COLO829 (cell line): ENCODE measurements around the gene SCIMP.
"Not testable (repeated sequence)": the region's sequence is repeated elsewhere in the genome, so short reads cannot be mapped to it uniquely, and the experiment has no call there.

Experiments
- DNase-seq: peaks from one replicate; pipeline ENCODE4 v3.0.0; 2012; ENCODE audit warnings: low spot score

The SCIMP gene

DNA sequence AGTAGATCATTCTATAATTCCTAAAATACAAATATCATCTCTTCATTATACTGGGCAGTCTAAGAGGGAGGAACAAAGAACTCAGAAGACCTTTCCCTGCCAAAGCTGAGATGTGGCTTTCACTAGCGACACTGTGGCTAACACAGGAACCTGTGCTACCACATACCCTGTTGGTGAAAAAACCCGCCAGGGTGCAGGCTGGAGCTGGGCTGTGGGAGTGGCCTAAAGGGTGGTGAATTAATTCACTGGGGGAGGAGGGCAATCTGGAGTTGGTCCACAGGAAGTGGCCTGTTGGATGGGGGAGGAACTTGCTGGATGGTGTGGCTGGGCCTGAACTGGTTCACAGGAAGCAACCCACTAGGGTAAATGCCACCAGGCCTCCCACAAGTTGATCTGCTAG is 50.4 kb downstream of the SCIMP start:
- DNase-seq: no peak

DNA sequence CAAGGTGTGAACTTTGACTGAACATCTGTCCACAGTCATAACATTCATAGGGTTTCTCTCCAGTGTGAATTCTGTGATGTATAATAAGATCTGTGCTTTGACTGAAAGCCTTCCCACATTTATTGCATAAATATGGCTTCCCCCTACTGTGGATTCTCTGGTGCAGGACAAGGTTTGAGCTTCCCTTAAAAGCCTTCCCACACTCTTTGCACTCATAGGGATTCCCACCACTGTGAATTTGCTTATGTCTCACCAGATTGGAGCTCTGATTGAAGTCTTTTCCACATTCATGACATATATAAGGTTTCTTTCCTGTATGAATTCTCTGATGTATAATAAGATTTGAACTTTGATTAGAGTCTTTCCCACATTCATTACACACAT is 51.3 kb downstream of the SCIMP start:
- no peak for DNase-seq

DNA sequence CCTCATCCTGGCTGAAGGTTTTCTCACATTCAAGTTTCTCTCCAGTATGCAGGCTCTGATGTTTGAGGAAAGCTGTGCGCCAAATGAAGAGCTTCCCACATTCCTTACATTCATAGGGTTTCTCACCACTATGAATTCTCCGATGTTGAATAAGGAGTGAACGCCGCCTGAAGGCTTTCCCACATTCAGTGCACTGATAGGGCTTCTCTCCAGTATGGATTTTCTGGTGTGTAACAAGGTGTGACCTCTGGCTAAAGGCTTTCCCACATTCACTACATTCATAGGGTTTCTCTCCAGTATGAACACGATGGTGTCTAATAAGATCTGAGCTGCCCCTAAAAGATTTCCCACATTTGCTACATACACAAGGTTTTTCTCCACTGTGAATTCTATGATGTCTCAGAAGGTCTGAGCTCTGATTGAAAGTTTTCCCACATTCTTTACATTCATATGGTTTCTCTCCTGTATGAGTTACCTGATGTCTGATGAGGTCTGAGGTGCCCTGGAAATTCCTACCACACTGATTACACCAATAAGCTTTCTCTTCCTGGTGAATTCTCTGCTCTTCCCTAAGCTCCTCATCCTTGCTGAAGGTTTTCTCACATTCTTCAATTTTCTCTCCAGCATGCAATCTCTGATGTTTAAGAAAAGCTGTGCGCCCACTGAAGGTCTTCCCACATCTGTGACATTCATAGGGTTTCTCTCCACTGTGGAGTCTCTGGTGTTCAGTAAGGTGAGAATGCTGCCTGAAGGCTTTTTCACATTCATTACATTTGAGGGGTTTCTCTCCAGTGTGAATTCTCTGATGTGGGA is 51.9 kb downstream of the SCIMP start:
- DNase-seq: no peak

DNA sequence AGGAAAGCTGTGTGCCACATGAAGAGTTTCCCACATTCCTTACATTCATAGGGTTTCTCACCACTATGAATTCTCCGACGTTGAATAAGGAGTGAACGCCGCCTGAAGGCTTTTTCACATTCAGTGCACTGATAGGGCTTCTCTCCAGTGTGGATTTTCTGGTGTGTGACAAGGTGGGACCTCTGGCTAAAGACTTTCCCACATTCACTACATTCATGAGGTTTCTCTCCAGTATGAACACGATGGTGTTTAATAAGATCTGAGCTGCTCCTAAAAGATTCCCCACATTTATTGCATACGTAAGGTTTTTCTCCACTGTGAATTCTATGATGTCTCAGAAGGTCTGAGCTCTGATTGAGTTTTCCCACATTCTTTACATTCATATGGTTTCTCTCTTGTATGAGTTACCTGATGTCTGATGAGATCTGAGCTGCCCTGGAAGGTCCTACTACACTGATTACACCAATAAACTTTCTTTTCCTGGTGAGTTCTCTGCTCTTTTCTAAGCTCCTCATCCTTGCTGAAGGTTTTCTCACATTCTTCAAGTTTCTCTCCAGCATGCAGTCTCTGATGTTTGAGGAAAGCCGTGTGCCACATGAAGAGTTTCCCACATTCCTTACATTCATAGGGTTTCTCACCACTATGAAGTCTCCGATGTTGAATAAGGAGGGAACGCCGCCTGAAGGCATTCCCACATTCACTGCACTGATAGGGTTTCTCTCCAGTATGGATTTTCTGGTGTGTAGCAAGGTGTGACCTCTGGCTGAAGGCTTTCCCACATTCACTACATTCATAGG is 53.0 kb downstream of the SCIMP start:
- no peak for DNase-seq

DNA sequence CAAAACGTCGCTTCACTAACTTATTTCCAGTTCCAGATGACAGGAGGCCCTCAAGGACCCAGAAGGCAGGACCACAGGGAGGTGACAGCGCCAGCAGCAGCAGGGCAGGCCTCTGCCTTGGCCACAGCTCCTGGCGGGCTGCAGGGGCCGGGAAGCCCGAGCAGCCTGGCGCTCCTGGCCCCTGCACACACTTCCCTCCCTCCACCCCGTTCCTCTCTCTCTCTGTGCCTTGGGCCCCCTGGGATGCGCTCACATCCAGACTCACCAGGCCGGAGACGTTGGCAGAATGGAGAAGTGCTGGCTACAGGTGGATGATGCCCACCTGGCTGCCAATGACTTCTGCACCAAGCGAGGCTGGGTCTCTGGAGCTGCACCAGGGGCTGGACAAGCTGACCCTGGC is 55.7 kb downstream of the SCIMP start:
- no peak for DNase-seq

DNA sequence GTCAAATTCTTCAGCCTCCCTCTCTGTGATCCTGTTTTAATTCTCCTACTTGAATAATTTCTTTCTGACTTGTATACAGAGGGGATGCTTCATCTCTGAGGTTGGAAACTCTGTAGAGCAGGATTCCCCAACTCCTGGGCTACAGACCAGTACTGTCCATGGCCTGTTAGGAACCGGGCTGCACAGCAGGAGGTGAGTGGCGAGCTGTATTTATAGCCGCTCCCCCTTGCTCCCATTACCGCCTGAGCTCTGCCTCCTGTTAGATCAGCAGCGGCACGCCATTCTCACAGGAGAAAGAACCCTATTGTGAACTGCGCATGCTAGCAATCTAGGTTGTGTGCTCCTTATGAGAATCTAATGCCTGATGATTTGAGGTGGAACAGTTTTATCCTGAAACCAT is 59.6 kb downstream of the SCIMP start:
- DNase-seq: not testable (repeated sequence)

DNA sequence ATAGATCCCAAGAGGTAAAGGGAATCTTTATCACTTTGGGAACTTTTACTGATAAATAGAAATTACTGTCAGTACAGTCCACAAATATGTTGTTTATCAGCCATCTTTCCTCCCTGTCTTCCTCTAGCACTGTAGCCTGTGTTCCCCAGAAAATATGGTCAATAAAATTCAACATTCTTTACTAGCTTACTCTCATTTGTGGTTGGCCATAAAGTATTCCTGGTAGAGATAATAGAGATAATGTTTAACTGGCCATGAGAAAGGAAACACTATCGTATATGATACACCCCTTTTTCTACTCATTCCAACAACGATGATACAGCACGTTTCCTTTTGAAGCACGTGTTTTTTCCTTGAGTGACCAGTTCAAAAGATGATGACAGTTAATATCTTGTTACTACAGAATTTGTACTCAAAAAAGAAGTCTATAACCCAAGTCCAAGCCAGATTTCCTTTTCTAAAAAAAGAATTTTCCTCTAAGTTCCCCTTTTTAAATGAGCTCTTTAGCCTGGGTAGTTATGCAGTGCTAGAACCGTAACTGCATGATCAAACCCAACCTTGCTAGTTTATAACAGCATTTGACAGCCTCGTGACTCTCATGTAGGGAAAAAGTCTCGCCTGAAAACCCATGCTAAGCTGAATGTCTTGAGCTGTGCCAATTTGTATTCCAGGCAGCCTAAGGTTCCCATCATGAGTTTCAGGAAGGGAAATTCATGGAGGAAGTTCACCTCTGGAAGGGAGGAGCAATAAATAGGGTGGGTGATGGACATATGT is 68.7 kb downstream of the SCIMP start:
- not testable (repeated sequence) for DNase-seq

DNA sequence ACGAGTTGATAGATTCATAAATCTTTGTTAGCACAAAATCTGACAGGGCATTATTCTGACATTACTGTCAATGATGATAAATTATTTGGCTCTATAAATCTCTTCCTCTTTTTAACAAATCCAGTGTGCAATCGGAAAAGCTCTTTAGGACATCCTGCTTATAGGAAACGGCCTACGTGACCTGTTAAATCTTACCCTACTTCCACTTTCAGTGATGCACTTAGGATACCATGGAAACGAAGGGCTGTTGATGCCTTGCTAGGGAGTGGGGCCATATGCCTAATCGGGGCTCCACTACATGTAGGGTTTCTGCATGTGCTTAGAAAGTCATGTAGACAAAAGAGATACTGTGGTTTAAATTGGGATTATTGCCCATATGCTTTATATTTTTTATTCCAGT is 70.2 kb downstream of the SCIMP start:
- DNase-seq: no peak

DNA sequence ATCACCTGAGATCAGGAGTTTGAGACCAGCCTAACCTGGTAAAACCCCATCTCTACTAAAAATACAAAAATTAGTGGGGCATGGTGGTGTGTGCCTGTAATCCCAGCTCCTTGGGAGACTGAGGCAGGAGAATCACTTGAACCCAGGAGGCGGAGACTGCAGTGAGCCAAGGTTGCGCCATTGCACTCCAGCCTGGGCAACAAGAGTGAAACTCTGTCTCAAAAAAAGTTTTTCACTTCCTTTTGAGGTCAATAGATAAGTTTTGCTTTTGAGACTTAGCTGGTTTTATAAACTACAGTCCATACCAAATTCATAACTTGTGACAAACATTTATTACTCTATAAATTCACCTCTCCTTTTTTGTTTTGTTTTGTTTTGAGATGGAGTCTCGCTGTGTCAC is 72.9 kb downstream of the SCIMP start:
- DNase-seq: not testable (repeated sequence)

DNA sequence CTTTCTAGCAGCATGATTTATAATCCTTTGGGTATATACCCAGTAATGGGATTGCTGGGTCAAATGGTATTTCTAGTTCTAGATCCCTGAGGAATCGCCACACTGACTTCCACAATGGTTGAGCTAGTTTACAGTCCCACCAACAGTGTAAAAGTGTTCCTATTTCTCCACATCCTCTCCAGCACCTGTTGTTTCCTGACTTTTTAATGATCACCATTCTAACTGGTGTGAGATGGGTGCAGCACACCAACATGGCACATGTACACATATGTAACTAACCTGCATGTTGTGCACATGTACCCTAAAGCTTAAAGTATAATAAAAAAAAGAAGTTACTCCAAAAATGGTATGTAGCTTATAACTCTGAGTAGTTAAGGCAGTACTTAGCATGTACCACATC is 74.0 kb downstream of the SCIMP start:
- not testable (repeated sequence) for DNase-seq
